ENCODE results near the gene MX2. TPM values are rescaled to one million over a fixed set of nuclear protein-coding genes. Genes with fewer than 3 reads are reported as not detected.

The MX2 gene
- total and polyA plus RNA-seq, 2 of the 8 experiments (the other 6 are each of a cell fraction or from before 2014, with no cell fraction given): 3.1 to 8.9 TPM

- Histone ChIP-seq H3K79me1 (ENCODE audit: low read depth, low read length) (no peaks in the 10 kb centered on the region), H3K4ac (replicated peaks; ENCODE audit: insufficient read length, low read depth, low read length) (no peak overlapping the region), H2BK15ac (ENCODE audit: low read length) (no peak overlapping the region), H3K79me2 (ENCODE audit: control insufficient read depth in 1 of 2, insufficient read depth in 2 of 2, low read length in 2 of 2) (no peaks in the 10 kb centered on the region), H4K20me1 (replicated peaks in 1 of 2; ENCODE audit: control insufficient read depth in 1 of 2, insufficient read depth in 2 of 2, low read length in 2 of 2) (no peaks in the 10 kb centered on the region), H4K91ac (replicated peaks; ENCODE audit: insufficient read length, low read length) (no peak overlapping the region), H2AK5ac (ENCODE audit: low read depth, low read length) (no peak overlapping the region), H3K18ac (ENCODE audit: extremely low read depth, low read length) (no peak overlapping the region), H3K56ac (replicated peaks; ENCODE audit: insufficient read length, low read depth, low read length) (no peak overlapping the region), H4K5ac (ENCODE audit: insufficient read length, low read depth, low read length) (no peak overlapping the region), H2BK20ac (ENCODE audit: low read length) (no peak overlapping the region), H3K36me3 (ENCODE audit: control insufficient read depth in 2 of 4, insufficient read depth in 4 of 4, low read length in 3 of 4) (no peaks in the 10 kb centered on the region), H3K4me2 (ENCODE audit: insufficient read depth in 1 of 2, low read depth in 2 of 2, low read length in 2 of 2) (no peak overlapping the region), H3K14ac (ENCODE audit: insufficient read length) (no peak overlapping the region), H2AFZ (ENCODE audit: low read length) (no peak overlapping the region), H3K27me3 (replicated peaks in 1 of 4; ENCODE audit: control insufficient read depth in 3 of 4, extremely low read depth in 1 of 4, insufficient read depth in 3 of 4, low read length in 3 of 4) (no peaks in the 10 kb centered on the region), H2BK5ac (ENCODE audit: low read depth, low read length) (no peak overlapping the region), H3K9me3 (ENCODE audit: insufficient read depth in 2 of 2, low read depth in 1 of 2, low read length in 1 of 2) (0 out of 4 replicates have a peak, but pooled peaks cover 0 to 3% of the 10 kb centered on the region in 2 experiments), H2BK120ac (replicated peaks; ENCODE audit: low read depth, low read length) (no peak overlapping the region), H3K4me3 (ENCODE audit: extremely low read depth in 1 of 4, insufficient read depth in 2 of 4, low read depth in 3 of 4, low read length in 4 of 4) (no peak overlapping the region), H2BK12ac (ENCODE audit: low read depth, low read length) (no peak overlapping the region), H4K8ac (ENCODE audit: extremely low read depth, insufficient read depth, low read length) (no peak overlapping the region), H3K23me2 (ENCODE audit: low read depth, low read length) (no peaks in the 10 kb centered on the region), H3K9ac (replicated peaks in 1 of 4; ENCODE audit: extremely low read depth in 1 of 4, low read depth in 3 of 4, low read length in 3 of 4) (no peak overlapping the region), H3K4me1 (replicated peaks in 1 of 4; ENCODE audit: control insufficient read depth in 3 of 4, insufficient read depth in 4 of 4, low read length in 3 of 4) (no peaks in the 10 kb centered on the region), H3K27ac (ENCODE audit: low read depth, low read length) (no peak overlapping the region), H3K23ac (ENCODE audit: insufficient read length) (no peak overlapping the region)
- CTCF ChIA-PET (ENCODE audit: partially characterized antibody): no interaction called here
- POLR2A ChIA-PET (ENCODE audit: partially characterized antibody): no interaction called here
- 93% methylated on average over 17 of the region's 17 CpGs; no CpG with 5 or more reads in 1 of the 2 experiments for WGBS, 2 experiments (ENCODE audit: extremely low coverage in 1 of 2, insufficient coverage in 1 of 2, insufficient read length in 1 of 2, insufficient replicate concordance in 2 of 2, low coverage in 1 of 2, low lambda C conversion rate in 2 of 2, missing lambda C conversion rate in 1 of 2)
- FAIRE-seq: no peak
- no peak for DNase-seq (ENCODE audit: low read depth in 1 of 2, low spot score in 2 of 2)
- no peak for TF ChIP-seq RBBP5 (IDR thresholded peaks at IDR 0.05; ENCODE audit: borderline replicate concordance, low read depth, low read length)
- no peak for TF ChIP-seq TCF12 (IDR thresholded peaks at IDR 0.05; ENCODE audit: low read depth, low read length)
- no peak for TF ChIP-seq PHF8 (conservative IDR thresholded peaks at IDR 0.05; ENCODE audit: low read depth, low read length)
- TF ChIP-seq TAF7 (optimal IDR thresholded peaks at IDR 0.05; ENCODE audit: borderline replicate concordance, low read depth, low read length): no peak
- no peak for TF ChIP-seq RXRA (IDR thresholded peaks at IDR 0.05; ENCODE audit: insufficient read depth, low read depth, low read length)
- TF ChIP-seq EGR1 (IDR thresholded peaks at IDR 0.05; ENCODE audit: borderline replicate concordance, low read depth, low read length): no peak
- no peak for TF ChIP-seq HDAC6 (IDR thresholded peaks at IDR 0.05; ENCODE audit: low read depth, low read length)
- no peak for TF ChIP-seq SRF (IDR thresholded peaks at IDR 0.05; ENCODE audit: low read depth, low read length)
- TF ChIP-seq BACH1 (IDR thresholded peaks at IDR 0.05; ENCODE audit: low read length): no peak
- no peak for TF ChIP-seq TAF1 (IDR thresholded peaks at IDR 0.05; ENCODE audit: low read depth, low read length)
- no peak for TF ChIP-seq POLR2AphosphoS5 (IDR thresholded peaks at IDR 0.05; ENCODE audit: low read depth, low read length)
Observed at GRCh38 chr21:41390043-41390639, 28.3 kb downstream of the MX2 start.
